ENCODE measurements around the gene NDUFS4.
"Not testable (repeated sequence)": the region's sequence is repeated elsewhere in the genome, so short reads cannot be mapped to it uniquely, and the experiment has no call there.

Gene NDUFS4

DNA sequence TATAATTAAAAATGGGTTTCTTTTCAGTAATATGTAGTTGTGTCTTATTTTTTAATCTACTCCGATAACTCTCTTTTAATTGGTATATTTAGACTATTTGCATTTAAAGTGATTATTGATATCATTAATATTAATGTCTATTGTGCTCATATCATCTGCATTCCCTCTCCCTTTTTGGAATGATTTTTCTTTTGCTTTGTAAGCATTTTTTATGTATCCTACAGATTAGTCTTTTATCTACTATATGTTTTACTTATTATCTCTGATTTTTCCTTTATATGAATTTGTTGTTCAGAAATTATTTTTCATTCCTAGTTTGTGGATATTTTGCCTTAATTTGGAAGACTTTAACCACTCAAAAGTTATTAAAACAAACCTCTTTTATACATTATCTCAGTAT lies 34.0 kb downstream of the NDUFS4 start:
- no peak overlapping the region for H3K4me3 ChIP-seq (ENCODE audit: low read depth, low read length)
- TF ChIP-seq CTCF (IDR thresholded peaks at IDR 0.05; ENCODE audit: low read depth, low read length): no peak
- TF ChIP-seq, protein P1, sequence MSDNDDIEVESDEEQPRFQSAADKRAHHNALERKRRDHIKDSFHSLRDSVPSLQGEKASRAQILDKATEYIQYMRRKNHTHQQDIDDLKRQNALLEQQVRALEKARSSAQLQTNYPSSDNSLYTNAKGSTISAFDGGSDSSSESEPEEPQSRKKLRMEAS (IDR thresholded peaks at IDR 0.05; ENCODE audit: low read depth, low read length): no peak
- TF ChIP-seq POLR2A (IDR thresholded peaks at IDR 0.05; ENCODE audit: extremely low read depth, insufficient read length): no peak
- no peak for TF ChIP-seq MYC (IDR thresholded peaks at IDR 0.05; ENCODE audit: low read depth, low read length)
- no peak for DNase-seq (ENCODE audit: low read depth)

GRCh38 chr5:53597894-53598293 lies 37.5 kb downstream of the NDUFS4 start:
- H3K4me3 ChIP-seq (ENCODE audit: low read depth, low read length): no peak overlapping the region
- no peak for DNase-seq (ENCODE audit: low read depth)
- TF ChIP-seq, protein P1 (IDR thresholded peaks at IDR 0.05; ENCODE audit: low read depth, low read length): no peak
- TF ChIP-seq POLR2A (IDR thresholded peaks at IDR 0.05; ENCODE audit: extremely low read depth, insufficient read length) (no peak), CTCF (IDR thresholded peaks at IDR 0.05; ENCODE audit: low read depth, low read length) (no peak), MYC (IDR thresholded peaks at IDR 0.05; ENCODE audit: low read depth, low read length) (no peak)

- no peak for TF ChIP-seq MYC (IDR thresholded peaks at IDR 0.05; ENCODE audit: low read depth, low read length)
- TF ChIP-seq, protein P1 (IDR thresholded peaks at IDR 0.05; ENCODE audit: low read depth, low read length): no peak
- no peak for DNase-seq (ENCODE audit: low read depth)
- no peak overlapping the region for H3K4me3 ChIP-seq (ENCODE audit: low read depth, low read length)
These were observed 41.1 kb downstream of the NDUFS4 start for GRCh38 chr5:53601570-53601969.

DNA sequence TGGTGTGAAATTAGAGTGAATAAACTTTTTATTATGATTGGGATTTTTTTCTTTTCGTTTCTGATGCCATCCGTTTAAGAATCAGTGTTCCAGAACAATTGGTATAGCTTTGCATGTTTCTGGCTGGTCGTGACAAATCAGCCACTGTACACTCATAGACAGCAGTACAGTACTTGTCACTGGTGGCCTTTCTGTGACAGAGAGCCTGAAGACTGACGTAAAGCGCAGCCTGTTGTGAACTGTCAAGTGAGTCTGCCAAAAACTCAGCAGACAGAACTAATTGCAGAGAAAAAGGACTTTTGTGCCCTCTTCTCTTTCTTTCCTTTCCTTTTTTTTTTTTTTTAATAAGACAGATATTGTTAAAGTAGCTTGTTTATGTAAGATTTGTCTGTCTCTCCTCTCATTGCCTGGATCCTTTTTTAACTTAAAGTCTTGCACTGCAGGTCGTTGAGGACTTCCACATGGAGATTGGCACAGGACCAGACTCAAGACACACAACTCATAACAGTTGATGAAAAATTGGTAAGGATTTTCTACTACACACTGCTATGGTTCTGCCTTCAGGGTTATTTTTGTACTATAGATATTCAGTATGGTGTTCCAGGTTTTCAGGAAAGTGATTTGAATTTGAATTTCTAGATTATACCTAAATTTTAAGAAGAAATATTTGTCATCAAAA lies 42.7 kb downstream of the NDUFS4 start:
- no peak overlapping the region for H3K4me3 ChIP-seq (ENCODE audit: low read depth, low read length)
- TF ChIP-seq, protein P1 (IDR thresholded peaks at IDR 0.05; ENCODE audit: low read depth, low read length): no peak
- TF ChIP-seq POLR2A (IDR thresholded peaks at IDR 0.05; ENCODE audit: extremely low read depth, insufficient read length): no peak
- TF ChIP-seq MYC (IDR thresholded peaks at IDR 0.05; ENCODE audit: low read depth, low read length): no peak
- TF ChIP-seq CTCF (IDR thresholded peaks at IDR 0.05; ENCODE audit: low read depth, low read length): no peak
- DNase-seq (ENCODE audit: low read depth): no peak

DNA sequence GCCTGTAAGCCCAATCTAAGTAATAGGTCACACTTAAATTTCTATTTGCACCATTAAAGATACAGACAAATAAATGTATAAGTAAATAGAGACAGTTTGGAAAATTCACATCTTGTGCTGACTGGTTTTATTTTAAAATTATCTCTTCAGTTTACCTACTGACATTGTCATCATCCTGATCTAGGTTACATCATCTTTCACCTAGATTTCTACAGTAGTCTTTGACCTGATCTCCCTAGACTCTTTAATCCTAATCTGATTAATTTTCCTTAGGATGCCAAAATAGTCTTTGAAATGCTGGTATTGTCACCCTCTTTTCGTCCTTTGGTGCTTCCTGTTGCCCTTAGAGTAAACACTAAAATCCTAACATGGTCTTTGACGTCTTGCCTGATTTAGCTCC lies 43.9 kb downstream of the NDUFS4 start:
- no peak for TF ChIP-seq CTCF (IDR thresholded peaks at IDR 0.05; ENCODE audit: low read depth, low read length)
- DNase-seq (ENCODE audit: low read depth): no peak
- H3K4me3 ChIP-seq (ENCODE audit: low read depth, low read length): no peak overlapping the region

DNA sequence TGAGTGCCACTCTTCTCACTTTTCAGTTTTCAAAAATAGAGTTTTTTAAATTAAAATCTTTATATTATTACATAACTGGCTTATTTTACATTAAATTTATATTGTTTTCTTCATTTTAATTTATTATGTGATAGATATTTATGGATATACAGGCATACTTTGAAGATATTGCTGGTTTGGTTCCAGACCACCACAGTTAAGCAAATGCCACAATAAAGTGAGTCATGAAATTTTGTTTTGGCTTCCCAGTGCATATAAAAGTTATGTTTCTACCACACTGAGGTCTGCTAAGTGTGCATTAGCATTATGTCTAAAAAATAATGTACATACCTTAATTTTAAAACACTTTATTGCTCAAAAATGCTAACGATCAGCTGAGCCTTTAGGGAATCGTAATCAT lies 47.4 kb downstream of the NDUFS4 start:
- TF ChIP-seq POLR2A (IDR thresholded peaks at IDR 0.05; ENCODE audit: extremely low read depth, insufficient read length): no peak
- no peak for TF ChIP-seq MYC (IDR thresholded peaks at IDR 0.05; ENCODE audit: low read depth, low read length)
- TF ChIP-seq, protein P1 (IDR thresholded peaks at IDR 0.05; ENCODE audit: low read depth, low read length): no peak
- no peak for TF ChIP-seq CTCF (IDR thresholded peaks at IDR 0.05; ENCODE audit: low read depth, low read length)
- no peak overlapping the region for H3K4me3 ChIP-seq (ENCODE audit: low read depth, low read length)
- no peak for DNase-seq (ENCODE audit: low read depth)

DNA sequence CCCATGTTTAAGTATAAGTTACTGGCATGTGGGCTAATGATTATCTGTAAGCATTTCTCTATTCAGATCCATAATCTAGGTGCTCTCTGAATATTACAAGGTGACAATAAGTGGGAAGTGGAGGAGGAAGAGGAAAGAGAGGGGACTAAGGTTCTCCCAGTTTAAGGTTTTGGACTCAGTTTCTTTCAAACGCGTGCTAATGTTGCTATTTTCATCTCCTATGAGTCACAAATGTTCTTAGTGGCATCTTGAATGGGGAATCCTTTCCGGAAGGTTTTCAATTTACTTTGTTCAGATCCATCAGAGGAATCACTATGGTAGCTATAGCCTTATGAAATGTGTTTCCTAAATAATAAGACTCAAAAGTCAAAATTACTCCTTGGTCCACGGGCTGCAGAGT lies 48.5 kb downstream of the NDUFS4 start:
- H3K4me3 ChIP-seq (ENCODE audit: low read depth, low read length); DNase-seq (ENCODE audit: low read depth): not testable (repeated sequence)

All from NB4 (cell line).